NB4 (cell line): Measurements from ENCODE around the gene ATP5F1E.

Source experiments
- DNase-seq: peaks from one replicate; pipeline ENCODE4 v3.0.0; 2010; ENCODE audit warnings: low read depth
- H3K4me3 ChIP-seq: one replicate; pipeline ENCODE4 v1.5.1; 2011; ENCODE audit warnings: mild to moderate bottlenecking, low read depth, low read length, moderate library complexity
- MYC ChIP-seq: IDR thresholded peaks from 2 replicates; pipeline ENCODE4 v1.6.1; 2011; ENCODE audit warnings: low read depth, low read length
- POLR2A ChIP-seq: IDR thresholded peaks from 2 replicates; pipeline ENCODE4 v1.6.1; 2011; ENCODE audit warnings: mild to moderate bottlenecking; ENCODE audit not compliant: insufficient read length; ENCODE audit errors: extremely low read depth
- TF ChIP-seq, protein P1 (sequence below): IDR thresholded peaks from 2 replicates; pipeline ENCODE4 v1.6.1; 2011; ENCODE audit warnings: low read depth, low read length
- TF ChIP-seq, protein P2 (sequence below): IDR thresholded peaks from one replicate; pipeline ENCODE4 v1.5.1; 2012; ENCODE audit warnings: low read depth, low read length

ATP5F1E gene

DNA sequence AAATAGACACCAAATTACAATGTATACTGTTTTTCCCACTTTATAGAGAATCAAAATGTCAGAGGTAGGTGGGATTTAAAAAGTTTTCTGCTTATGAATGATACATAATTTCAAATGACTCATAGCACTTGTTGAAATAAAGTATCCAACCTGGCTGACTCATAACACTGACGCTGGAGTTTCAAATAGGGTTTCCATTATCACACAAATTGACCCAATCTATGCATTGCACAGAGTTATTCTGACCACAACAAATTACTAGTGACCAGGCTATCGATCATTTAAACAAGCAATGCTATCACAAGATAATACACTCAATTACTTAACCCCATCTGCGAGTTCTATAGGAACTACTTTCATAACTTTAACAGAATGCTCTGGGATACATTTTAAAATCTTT lies 42.3 kb upstream of the ATP5F1E start:
- no peak for DNase-seq
- no peak for TF ChIP-seq MYC
- TF ChIP-seq, protein P1, sequence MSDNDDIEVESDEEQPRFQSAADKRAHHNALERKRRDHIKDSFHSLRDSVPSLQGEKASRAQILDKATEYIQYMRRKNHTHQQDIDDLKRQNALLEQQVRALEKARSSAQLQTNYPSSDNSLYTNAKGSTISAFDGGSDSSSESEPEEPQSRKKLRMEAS: no peak
- TF ChIP-seq POLR2A: no peak
- TF ChIP-seq, protein P2, sequence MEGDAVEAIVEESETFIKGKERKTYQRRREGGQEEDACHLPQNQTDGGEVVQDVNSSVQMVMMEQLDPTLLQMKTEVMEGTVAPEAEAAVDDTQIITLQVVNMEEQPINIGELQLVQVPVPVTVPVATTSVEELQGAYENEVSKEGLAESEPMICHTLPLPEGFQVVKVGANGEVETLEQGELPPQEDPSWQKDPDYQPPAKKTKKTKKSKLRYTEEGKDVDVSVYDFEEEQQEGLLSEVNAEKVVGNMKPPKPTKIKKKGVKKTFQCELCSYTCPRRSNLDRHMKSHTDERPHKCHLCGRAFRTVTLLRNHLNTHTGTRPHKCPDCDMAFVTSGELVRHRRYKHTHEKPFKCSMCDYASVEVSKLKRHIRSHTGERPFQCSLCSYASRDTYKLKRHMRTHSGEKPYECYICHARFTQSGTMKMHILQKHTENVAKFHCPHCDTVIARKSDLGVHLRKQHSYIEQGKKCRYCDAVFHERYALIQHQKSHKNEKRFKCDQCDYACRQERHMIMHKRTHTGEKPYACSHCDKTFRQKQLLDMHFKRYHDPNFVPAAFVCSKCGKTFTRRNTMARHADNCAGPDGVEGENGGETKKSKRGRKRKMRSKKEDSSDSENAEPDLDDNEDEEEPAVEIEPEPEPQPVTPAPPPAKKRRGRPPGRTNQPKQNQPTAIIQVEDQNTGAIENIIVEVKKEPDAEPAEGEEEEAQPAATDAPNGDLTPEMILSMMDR: no peak
- H3K4me3 ChIP-seq: no peak overlapping the region

DNA sequence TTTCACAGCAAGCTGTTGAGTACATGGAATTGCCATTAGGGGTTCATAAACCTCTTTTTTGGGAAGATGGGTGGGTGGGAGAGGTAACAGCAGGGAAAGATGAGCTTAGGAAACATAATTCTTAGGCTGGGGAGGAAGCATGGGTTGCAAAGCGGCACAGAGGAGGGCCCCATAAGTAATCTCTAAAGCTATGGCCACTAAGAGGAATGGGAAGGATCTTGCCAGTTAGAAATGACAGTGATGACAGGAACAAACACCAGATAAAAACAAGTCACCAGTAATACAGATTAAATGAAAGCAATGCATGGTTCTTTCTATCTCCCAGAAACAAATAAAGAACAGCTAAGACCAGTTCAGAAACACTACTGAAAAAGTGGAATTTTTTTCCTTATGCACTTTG lies 41.4 kb upstream of the ATP5F1E start:
- TF ChIP-seq, protein P1: no peak
- TF ChIP-seq POLR2A: no peak
- DNase-seq: no peak
- no peak overlapping the region for H3K4me3 ChIP-seq

DNA sequence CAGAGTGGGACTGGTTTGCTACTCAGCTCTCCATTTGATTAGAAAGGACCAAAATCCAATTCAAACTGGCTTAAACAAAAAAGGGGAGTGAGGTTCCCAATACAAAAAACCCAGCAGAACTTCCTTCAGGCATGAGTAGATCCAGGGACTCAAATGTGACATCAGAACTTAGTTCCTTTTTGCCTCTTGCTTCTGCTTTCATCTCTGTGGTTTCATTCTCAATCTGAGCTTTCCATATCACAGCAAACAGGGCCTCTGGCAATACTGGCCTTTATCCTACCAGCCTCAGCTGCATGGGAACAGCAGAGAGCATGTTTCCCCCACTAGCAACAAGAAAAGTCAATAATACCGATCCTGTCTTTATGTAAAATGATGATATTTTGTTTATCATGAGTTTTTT lies 39.1 kb upstream of the ATP5F1E start:
- H3K4me3 ChIP-seq: no peak overlapping the region
- TF ChIP-seq POLR2A (no peak), MYC (no peak)
- no peak for DNase-seq

DNA sequence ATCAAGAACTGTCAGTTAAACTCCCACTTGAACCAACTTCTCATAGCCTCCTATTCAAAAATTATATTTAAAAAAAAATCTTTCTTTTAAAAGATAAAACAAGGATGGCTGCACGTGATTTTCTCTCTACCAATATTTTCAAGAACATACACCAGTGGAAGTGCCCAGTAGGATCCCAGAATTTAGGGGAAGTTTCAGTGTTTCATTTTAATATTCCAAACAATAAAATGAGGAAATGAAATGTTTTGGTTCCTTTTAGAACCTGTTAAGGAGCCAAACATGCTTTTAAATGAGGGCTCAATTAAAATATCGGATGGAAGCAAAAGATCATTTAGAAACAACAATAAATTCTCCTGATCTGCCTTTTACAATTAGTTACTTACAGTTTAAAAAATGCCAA lies 36.9 kb upstream of the ATP5F1E start:
- no peak overlapping the region for H3K4me3 ChIP-seq
- no peak for DNase-seq
- TF ChIP-seq MYC: no peak
- TF ChIP-seq, protein P2: no peak
- TF ChIP-seq, protein P1: no peak
- TF ChIP-seq POLR2A: no peak

DNA sequence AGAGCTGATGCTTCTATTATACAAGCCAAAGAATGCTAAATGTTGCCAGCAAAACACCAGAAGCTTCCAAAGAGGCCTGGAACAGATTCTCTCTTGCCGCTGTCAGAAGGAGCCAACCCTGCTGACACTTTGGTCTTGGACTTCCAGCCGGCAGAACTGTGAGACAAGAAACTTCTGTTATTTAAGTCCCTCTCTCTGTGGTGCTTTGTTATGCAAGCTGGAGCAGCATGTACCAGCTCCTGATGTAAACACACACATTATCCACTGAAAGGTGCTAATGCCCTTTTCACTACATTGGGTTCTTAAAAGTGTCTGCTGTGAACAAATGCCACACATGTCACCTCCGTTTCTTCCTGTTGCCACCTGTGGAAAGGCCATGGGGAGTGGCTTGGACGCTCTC lies 36.4 kb upstream of the ATP5F1E start:
- TF ChIP-seq, protein P2: no peak
- TF ChIP-seq POLR2A (no peak), MYC (no peak)
- TF ChIP-seq, protein P1: no peak
- no peak for DNase-seq
- no peak overlapping the region for H3K4me3 ChIP-seq

DNA sequence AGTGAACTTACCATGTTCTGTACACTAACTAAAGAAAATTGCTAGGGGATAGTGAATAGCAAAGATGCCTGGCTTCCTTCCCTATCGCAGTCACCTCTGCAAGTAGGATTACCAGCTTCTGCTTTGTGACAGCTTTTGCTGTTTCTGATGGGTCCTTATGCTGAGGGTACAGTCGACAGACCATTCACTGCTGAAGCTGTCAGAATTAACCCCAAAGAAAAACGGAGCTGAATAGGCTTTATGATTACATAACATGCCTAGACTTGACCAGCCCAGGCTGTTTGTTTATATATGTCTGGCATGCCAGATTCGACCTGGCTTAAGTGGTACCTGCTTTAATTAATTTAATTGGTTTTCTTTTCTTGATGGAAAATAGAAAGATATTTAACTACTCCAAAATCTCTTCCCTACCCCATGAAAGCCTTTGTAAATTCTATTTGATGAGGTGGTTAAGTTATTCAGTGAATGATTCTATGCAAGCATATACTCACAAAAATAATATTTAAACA lies 32.1 kb upstream of the ATP5F1E start:
- TF ChIP-seq, protein P2: no peak
- TF ChIP-seq POLR2A (no peak), MYC (no peak)
- TF ChIP-seq, protein P1: no peak
- DNase-seq: no peak
- no peak overlapping the region for H3K4me3 ChIP-seq
